GM12874 (cell line): ENCODE measurements around the gene GOLGB1.

Experiments
- TF ChIP-seq, protein P1 (sequence below): IDR thresholded peaks from 2 replicates; pipeline ENCODE4 v1.5.1; 2011; ENCODE audit warnings: low read depth, mild to moderate bottlenecking, control low read depth, low read length, moderate library complexity; ENCODE audit not compliant: insufficient read depth

The GOLGB1 gene

DNA sequence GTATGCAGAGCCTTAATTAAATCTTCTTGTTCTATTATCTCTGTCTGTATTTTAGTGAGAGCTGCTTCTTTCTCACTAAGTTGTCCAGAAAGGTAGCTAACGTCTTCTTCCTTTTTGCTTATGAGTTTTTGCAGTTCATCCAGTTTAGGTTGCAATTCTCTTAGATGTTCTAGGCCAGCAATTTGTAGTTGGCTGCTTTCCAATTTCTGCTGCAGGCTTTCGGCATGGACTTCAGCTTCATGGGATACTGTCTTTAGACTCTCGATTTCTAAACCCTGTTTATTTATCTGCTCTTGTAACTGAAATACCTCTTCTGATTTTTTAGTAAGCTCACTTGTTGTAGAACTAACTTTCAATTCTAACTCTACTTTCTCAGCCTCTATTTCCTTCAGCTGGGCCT lies 53.4 kb downstream of the GOLGB1 start:
- TF ChIP-seq, protein P1, sequence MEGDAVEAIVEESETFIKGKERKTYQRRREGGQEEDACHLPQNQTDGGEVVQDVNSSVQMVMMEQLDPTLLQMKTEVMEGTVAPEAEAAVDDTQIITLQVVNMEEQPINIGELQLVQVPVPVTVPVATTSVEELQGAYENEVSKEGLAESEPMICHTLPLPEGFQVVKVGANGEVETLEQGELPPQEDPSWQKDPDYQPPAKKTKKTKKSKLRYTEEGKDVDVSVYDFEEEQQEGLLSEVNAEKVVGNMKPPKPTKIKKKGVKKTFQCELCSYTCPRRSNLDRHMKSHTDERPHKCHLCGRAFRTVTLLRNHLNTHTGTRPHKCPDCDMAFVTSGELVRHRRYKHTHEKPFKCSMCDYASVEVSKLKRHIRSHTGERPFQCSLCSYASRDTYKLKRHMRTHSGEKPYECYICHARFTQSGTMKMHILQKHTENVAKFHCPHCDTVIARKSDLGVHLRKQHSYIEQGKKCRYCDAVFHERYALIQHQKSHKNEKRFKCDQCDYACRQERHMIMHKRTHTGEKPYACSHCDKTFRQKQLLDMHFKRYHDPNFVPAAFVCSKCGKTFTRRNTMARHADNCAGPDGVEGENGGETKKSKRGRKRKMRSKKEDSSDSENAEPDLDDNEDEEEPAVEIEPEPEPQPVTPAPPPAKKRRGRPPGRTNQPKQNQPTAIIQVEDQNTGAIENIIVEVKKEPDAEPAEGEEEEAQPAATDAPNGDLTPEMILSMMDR, result no peak

DNA sequence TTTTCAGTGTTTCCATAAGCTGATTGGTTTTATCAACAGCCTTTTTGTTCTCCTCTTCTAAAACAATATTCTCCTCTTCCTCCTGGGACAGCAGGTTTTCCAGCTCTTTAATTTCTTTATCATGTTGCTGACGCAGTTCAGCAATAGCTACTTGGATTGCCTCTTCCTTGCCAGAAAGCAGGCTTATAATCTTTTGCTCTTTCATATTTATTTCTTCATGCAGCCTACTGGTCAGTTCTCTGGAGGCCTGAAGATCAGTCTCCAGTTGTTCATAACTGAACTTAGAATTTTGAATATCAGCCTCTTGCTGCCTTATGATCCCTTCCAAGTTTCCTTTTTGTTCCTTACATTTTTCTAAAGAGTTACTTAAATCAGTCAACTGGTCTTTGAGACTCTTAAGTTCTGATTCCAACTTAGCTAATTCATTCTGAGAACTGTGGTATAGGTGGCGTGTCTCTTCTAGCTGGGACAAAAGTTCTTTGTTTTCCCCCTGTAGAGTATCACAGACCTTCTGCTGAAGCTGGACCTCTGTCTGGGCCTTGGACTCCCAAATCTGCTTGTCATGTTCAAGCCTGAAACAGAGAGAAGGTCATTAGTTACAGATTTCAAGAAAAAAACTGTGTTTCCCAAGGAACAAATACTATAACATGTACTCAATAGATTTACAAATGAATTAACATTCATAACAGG lies 57.4 kb downstream of the GOLGB1 start:
- TF ChIP-seq, protein P1, result no peak

DNA sequence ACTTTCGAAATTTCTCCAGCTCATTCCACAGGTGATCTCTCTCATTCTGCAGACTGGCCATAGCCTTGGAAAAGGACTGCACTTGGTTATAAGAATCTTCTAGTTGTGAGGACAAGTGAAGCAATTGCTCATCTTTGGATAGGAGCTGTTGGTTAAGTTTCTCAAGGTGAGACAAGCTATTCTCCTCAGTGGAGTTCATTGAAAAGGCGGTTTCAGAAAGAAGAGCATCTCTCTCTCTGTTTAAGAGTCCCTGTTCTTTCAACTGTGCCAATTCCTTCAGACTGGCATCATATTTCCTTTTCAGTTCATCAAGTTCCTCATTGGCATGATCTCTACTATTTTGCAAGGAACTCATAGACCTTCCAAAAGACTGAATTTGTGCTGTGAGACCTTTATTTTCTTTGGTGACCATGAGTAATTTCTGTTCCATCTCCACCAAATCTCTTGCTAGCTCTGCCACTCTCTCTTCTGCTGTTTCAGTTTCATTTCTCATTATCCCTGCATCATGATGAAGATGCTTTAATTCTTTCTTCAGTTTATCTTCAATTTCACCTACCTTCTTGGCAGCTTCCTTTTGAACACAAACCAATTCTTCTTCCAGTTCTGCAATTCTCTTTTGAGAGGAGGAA lies 58.6 kb downstream of the GOLGB1 start:
- TF ChIP-seq, protein P1, result no peak

DNA sequence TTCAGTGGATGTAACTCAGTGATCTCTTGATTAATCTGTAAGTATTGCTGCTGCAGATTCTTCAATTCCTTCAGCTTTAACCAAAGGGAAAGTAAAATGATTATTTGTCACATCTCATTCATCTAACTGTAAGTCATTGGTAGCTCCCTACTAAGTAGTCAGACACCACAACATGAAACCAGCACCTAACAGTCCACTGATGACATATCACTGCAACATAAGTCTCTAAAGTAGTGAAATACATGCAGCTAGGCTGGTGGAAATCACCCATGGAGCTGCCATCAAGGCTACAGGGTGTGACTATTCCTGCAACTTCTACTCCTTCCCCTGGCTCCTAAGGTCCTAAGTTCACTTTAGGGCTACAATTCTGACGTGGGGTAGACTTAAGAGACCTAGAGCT lies 67.7 kb downstream of the GOLGB1 start:
- TF ChIP-seq, protein P1, result no peak

DNA sequence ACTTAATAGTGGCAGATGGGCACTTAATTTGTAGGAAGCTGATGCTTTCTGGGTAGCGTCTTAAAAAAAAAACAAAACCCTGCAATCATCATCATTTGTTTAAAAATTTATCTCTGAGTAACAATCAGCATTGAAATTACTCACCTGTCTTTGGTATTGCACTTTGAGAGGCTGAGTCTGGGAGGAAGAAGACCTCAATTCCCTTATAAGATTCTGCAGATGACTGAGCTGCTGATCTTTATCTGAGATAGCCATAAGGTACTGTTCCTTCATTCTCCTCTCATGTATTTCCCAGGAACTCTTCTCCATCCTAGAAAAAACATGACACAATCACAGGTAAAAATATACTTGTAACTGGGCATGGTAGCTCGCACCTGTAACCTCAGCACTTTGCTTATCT lies 72.4 kb downstream of the GOLGB1 start:
- TF ChIP-seq, protein P1, result no peak

DNA sequence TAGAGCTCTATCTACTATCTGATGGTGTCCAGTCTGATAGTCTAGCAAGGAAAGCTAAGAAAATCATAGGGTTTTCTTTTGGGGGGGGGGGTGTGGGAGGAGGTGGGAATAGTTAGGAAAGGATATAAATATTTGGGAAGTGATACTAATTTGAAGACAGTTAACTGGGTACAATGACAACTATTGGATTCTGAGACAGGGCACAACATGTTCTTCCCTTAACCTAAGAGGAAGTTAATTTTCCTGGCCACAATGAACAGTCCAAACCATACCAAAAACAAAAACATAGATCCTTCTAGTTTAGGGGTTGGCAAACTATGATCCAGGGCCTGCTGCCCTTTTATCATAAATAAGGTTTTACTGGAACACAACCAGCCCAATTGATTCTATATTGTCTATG lies 78.9 kb downstream of the GOLGB1 start:
- TF ChIP-seq, protein P1, result no peak

DNA sequence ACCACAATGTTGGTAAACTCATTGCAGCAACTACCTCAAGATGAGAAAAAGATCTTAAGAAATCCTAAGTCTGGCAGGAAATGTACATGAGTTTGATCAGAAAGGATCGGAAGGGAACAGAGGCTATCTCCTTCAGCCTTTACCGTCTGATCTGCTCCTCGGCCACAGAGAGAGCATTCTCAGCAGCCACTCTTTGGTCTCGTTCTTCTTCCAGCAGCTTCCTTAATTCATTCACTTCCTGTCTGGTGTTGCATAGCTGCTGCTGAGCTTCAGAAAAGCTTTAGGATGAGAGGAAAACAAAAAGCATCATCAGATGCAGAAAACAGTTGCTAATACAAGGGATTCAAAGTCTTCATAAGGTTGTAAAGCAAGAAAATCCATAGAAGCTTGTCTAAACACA lies 82.2 kb downstream of the GOLGB1 start:
- TF ChIP-seq, protein P1, result no peak
